ENCODE results near the gene DLG2.

DNA sequence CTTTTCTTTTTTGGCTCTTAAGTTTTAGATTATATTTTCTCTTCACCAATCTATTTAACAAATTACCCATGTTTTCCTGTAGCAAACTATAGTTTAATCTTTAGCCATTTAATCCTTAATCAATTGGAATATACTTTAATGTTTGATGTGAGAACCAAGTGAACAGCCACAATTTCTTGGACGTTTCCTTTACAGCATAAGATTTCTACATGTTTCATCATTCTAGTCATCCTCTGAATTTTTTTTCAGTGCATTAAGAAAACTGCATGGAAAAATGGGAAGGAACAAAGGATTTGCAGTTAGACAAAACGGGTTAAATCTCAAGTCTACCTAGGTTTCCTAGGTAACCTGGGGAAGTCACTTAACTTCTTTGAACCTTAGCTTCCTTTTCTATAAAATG, 1833.8 kb downstream of the DLG2 start:
- TF ChIP-seq, protein P1, sequence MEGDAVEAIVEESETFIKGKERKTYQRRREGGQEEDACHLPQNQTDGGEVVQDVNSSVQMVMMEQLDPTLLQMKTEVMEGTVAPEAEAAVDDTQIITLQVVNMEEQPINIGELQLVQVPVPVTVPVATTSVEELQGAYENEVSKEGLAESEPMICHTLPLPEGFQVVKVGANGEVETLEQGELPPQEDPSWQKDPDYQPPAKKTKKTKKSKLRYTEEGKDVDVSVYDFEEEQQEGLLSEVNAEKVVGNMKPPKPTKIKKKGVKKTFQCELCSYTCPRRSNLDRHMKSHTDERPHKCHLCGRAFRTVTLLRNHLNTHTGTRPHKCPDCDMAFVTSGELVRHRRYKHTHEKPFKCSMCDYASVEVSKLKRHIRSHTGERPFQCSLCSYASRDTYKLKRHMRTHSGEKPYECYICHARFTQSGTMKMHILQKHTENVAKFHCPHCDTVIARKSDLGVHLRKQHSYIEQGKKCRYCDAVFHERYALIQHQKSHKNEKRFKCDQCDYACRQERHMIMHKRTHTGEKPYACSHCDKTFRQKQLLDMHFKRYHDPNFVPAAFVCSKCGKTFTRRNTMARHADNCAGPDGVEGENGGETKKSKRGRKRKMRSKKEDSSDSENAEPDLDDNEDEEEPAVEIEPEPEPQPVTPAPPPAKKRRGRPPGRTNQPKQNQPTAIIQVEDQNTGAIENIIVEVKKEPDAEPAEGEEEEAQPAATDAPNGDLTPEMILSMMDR (IDR thresholded peaks at IDR 0.05; ENCODE audit: insufficient read depth, low read depth, low read length), result no peak
- TF ChIP-seq EZH2 (IDR thresholded peaks at IDR 0.05; ENCODE audit: insufficient read depth, low read length), result no peak
